Astrocyte of the spinal cord (primary cell): ENCODE measurements around the gene CCDC57.

ENCODE experiments used
- DNase-seq: peaks from one replicate; pipeline ENCODE4 v3.0.0; 2011; ENCODE audit warnings: low read depth, low spot score
- H3K4me3 ChIP-seq: 2 replicates; pipeline ENCODE4 v1.5.1; 2011; ENCODE audit warnings: low read depth, mild to moderate bottlenecking, low read length, moderate library complexity
- in situ Hi-C: cut with HindIII; loops from 2 replicates; pipeline ENCODE4 v1.10.0; 2017; ENCODE audit warnings: low sequenced_read_pairs
- TF ChIP-seq, protein P1 (sequence below): IDR thresholded peaks from 2 replicates; pipeline ENCODE4 v1.5.1; 2012; ENCODE audit warnings: low read depth, mild to moderate bottlenecking, low read length, inconsistent platforms

CCDC57 gene

GRCh38 chr17:82079001-82079677, 133.5 kb downstream of the CCDC57 start:
- DNase-seq = no peak
- no peak overlapping the region for H3K4me3 ChIP-seq
- in situ Hi-C loops = no loop called here
- TF ChIP-seq, protein P1, sequence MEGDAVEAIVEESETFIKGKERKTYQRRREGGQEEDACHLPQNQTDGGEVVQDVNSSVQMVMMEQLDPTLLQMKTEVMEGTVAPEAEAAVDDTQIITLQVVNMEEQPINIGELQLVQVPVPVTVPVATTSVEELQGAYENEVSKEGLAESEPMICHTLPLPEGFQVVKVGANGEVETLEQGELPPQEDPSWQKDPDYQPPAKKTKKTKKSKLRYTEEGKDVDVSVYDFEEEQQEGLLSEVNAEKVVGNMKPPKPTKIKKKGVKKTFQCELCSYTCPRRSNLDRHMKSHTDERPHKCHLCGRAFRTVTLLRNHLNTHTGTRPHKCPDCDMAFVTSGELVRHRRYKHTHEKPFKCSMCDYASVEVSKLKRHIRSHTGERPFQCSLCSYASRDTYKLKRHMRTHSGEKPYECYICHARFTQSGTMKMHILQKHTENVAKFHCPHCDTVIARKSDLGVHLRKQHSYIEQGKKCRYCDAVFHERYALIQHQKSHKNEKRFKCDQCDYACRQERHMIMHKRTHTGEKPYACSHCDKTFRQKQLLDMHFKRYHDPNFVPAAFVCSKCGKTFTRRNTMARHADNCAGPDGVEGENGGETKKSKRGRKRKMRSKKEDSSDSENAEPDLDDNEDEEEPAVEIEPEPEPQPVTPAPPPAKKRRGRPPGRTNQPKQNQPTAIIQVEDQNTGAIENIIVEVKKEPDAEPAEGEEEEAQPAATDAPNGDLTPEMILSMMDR = no peak

DNA sequence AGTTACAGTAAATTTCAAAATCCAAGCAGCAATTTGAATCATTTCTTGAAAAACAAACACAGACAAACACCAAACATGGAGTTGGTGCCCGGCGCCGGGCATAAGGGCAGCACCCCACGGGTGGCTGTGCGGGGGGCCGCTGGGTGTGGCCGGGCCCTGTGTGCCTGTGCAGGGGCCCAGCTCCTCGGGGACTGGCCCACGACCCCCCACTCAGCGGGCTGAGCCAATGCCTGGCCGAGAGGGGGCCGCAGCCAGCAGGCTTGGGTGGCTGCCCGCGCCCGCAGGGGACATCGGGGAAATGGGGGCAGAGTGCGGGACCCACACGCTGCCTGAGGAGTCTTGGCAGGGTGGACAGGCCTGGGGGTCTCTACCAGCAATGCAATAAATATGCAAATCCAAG, 134.2 kb downstream of the CCDC57 start:
- no peak for DNase-seq
- TF ChIP-seq, protein P1 = no peak
- in situ Hi-C loops = no loop called here
- no peak overlapping the region for H3K4me3 ChIP-seq

GRCh38 chr17:82077617-82078358, 134.9 kb downstream of the CCDC57 start:
- TF ChIP-seq, protein P1 = no peak
- DNase-seq = no peak
- H3K4me3 ChIP-seq = no peak overlapping the region
- in situ Hi-C loops = no loop called here

DNA sequence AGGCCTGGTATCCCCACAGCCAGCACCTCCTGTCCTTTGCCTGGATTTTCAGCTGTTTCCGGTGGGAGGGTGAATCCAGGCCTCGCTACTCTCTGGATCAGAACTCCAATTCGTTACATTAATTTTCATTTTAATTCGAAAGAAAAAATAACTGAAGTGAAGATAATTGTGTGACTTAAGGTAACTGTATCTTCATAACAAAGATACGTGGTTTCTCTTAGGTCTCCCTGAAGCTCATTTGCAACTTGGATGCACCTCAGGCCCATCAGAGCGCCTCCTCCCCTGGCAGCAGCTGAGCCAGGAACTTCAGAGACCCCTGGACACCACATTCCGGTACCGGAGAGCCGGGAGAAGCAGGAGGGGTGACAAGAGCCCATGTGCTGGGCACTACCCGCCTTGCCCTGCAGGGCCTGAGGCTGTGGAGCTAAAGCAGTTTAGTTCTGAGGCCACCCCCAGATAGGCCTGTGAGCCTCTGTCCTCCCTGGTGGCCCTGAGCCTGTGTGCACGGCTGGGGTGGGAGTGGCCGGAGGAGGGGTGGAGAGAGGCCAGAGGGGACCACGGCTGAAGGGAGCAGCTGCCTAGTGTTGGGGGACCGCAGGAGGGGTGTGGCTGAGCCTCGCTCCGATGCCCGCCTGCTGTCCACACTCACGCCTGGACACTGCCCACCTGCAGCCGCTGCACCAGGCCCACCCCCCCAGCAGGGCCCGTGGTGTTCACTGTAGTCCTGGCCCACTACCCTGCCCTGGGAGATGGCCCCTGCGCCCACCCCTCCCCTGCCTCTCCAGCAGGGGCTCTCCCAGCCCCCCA, 135.7 kb downstream of the CCDC57 start:
- in situ Hi-C loops = no loop called here
- no peak overlapping the region for H3K4me3 ChIP-seq
- no peak for DNase-seq
- TF ChIP-seq, protein P1 = no peak

- DNase-seq = no peak
- in situ Hi-C loops = no loop called here
- TF ChIP-seq, protein P1 = no peak
- H3K4me3 ChIP-seq = no peak overlapping the region
Observed at GRCh38 chr17:82076018-82076784, 136.4 kb downstream of the CCDC57 start.

DNA sequence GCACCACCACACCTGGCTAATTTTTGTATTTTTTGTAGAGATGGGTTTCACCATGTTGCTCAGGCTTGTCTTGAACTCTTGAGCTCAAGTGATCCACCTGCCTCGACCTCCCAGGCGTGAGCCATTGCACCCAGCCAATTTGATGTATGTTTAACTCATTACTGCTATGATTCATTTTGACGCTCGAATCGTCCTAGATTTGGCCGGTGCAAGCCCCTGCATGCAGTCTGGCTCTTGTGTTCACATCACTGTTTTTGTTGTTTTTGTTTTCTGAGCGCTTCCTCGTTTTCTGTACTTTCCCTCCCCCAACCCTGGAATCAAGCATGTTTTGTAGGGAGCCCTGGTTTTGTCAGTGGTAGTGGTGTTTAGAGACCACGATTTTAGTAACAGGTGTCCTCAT, 139.2 kb downstream of the CCDC57 start:
- no peak overlapping the region for H3K4me3 ChIP-seq
- no peak for DNase-seq
- TF ChIP-seq, protein P1 = no peak
- in situ Hi-C loops = no loop called here
